ENCODE data around the gene MYO16.

Gene MYO16

GRCh38 chr13:109121826-109122225 lies 492.4 kb downstream of the MYO16 start:
- no peak for DNase-seq (ENCODE audit: low read depth, low spot score)

DNA sequence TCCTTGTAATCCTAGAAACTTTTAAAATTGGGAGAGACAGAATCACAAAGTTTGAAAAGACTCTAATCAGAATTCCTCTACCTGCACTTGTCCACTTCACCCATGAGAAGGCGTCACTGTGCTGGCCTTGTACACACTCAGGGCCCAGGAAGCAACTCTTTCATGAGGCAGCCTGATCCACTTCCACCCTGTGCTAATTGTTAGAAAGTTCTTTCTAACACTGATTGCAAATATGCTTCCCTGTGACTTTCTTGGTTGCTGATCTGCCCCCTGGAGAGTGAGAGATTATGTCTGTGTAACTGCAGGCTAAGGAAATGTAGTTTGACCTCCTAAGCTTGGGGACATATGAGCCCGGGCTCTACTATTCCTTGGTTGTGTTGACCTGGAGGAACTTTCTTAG lies 494.6 kb downstream of the MYO16 start:
- DNase-seq (ENCODE audit: low read depth, low spot score) = no peak

DNA sequence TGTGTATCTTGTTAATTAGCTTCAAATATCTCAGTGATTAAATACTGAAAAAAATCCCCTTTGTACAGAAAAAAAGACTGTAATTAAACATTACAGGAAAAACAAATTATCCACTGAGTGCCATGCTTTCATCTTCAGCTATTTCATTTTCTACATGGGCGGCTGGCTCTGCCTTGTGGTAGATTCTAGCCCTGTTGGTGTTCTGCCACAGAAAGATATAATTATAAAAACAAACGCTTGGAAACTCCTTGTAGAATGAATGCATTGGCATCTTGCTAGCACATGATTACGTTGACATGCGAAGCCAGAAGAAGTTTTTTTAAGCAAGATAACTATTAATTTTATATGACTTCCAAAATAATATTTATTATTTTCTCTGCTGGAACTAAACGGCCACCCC lies 496.8 kb downstream of the MYO16 start:
- no peak for DNase-seq (ENCODE audit: low read depth, low spot score)

- DNase-seq (ENCODE audit: low read depth, low spot score) = no peak
These were observed 497.7 kb downstream of the MYO16 start for GRCh38 chr13:109126891-109127641.

DNA sequence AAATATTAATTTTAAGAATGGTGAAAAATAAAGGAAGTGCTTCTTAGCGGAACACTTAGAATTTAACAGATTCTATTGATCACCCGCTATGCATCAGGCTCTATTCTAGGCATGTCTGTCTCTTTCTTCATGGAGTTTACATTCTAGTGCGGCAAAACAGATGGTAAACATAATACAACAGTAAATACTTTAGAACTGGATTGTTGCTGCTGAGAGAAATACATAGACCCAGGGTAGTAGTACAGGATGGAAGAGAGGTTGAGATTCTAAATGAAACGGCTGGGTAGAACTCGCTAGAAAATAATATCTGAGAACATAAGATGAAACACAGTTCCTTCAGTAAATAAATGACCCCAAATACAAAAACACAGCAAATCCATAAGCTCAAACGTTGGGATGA lies 498.7 kb downstream of the MYO16 start:
- no peak for DNase-seq (ENCODE audit: low read depth, low spot score)

GRCh38 chr13:109130093-109130835 lies 500.9 kb downstream of the MYO16 start:
- DNase-seq (ENCODE audit: low read depth, low spot score) = no peak

- DNase-seq (ENCODE audit: low read depth, low spot score) = no peak
These were observed 502.4 kb downstream of the MYO16 start for GRCh38 chr13:109131698-109132257.

DNA sequence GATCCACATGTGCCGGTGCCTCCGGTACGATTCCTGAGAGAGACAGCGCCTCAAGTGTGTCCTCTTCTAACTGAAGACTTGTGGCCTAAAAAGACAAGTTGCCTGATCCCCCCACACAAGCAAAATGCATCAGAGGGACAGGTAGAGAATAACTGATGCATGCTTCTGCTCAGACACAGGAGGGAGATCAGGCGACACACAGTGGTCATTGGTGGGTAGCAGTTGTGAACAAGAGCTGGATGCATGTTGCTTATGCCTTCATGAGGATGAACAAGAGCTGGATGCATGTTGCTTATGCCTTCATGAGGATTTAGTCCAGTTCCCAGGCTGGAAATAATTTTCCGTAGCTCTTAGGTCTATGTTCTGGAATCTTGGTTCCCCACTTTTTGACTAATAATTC lies 505.6 kb downstream of the MYO16 start:
- no peak for DNase-seq (ENCODE audit: low read depth, low spot score)

- DNase-seq (ENCODE audit: low read depth, low spot score) = no peak
These were observed 507.5 kb downstream of the MYO16 start for GRCh38 chr13:109136873-109137272.

GRCh38 chr13:109139346-109139745 lies 509.9 kb downstream of the MYO16 start:
- no peak for DNase-seq (ENCODE audit: low read depth, low spot score)

DNA sequence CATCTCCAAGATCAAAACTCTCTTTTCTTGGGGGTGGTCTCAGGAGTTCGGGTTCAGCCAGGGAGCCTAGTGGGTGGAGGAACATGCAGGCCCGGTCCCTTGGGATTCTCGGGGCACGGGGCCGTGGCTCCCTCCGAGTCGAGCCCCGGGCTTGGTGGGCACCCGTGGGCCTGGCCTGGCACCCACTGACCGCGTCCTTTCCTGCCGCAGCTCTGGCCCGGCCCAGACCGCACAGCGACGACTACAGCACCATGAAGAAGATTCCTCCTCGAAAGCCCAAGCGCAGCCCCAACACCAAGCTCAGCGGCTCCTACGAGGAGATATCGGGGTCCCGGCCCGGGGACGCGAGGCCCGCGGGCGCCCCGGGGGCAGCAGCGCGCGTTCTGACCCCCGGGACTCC lies 510.6 kb downstream of the MYO16 start:
- no peak for DNase-seq (ENCODE audit: low read depth, low spot score)

DNA sequence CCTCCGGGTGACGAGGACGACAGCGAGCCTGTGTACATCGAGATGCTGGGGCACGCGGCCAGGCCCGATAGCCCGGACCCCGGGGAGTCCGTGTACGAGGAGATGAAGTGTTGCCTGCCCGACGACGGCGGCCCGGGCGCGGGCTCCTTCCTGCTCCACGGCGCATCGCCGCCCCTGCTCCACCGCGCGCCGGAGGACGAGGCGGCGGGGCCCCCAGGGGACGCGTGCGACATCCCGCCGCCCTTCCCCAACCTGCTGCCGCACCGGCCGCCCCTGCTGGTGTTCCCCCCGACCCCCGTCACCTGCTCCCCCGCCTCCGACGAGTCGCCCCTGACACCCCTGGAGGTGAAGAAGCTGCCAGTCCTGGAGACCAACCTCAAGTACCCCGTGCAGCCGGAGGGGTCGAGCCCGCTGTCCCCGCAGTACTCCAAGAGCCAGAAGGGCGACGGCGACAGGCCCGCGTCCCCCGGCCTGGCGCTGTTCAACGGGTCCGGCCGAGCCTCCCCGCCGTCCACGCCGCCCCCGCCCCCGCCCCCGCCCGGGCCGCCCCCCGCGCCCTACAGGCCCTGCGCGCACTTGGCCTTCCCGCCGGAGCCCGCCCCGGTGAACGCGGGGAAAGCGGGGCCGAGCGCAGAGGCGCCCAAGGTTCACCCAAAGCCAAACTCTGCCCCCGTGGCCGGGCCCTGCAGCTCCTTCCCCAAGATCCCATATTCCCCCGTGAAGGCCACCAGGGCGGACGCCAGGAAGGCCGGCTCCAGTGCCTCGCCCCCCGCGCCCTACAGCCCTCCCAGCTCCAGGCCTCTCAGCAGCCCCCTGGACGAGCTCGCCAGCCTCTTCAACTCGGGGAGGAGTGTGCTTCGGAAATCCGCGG lies 511.3 kb downstream of the MYO16 start:
- DNase-seq (ENCODE audit: low read depth, low spot score) = no peak

DNA sequence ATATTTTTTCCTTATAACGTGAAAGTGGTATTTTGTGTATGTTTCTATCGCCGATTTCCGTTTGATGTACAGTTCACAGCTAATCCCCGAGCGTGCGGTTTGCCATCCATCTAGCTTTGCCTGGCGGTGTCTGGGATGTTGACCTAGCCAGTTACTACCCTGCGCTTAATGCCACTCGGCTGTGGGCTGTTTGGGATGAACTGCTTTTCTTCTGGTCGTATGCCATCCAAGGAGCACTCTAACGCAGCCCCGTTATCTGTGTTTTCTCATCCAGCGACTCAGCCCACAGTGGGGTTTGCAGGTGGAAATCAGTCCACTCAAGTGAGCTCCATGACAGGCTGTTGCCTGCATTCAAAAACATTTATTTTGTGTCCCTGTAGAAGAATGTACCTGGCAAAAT lies 512.3 kb downstream of the MYO16 start:
- no peak for DNase-seq (ENCODE audit: low read depth, low spot score)

GRCh38 chr13:109144693-109145437 lies 515.5 kb downstream of the MYO16 start:
- DNase-seq (ENCODE audit: low read depth, low spot score) = no peak

DNA sequence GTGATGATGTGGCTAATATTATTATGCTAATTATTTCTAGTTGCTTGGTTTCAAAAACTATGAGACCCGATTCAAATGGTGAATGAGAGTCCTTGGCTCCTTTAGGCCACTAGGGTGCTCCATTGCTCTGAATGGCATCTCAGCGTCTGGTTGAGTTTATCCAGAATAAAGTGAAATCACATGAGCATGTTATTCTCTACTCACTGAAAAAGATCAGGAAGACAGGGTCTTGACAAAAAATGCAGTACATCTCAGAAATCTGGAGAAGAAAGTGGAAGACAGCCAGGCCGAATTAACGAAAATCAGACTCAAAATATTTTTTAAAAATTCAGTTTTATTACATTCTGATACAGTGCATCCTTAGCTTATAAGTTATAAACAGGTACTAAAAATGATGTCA lies 516.2 kb downstream of the MYO16 start:
- no peak for DNase-seq (ENCODE audit: low read depth, low spot score)

- no peak for DNase-seq (ENCODE audit: low read depth, low spot score)
These were observed 517.0 kb downstream of the MYO16 start for GRCh38 chr13:109146393-109146792.

DNA sequence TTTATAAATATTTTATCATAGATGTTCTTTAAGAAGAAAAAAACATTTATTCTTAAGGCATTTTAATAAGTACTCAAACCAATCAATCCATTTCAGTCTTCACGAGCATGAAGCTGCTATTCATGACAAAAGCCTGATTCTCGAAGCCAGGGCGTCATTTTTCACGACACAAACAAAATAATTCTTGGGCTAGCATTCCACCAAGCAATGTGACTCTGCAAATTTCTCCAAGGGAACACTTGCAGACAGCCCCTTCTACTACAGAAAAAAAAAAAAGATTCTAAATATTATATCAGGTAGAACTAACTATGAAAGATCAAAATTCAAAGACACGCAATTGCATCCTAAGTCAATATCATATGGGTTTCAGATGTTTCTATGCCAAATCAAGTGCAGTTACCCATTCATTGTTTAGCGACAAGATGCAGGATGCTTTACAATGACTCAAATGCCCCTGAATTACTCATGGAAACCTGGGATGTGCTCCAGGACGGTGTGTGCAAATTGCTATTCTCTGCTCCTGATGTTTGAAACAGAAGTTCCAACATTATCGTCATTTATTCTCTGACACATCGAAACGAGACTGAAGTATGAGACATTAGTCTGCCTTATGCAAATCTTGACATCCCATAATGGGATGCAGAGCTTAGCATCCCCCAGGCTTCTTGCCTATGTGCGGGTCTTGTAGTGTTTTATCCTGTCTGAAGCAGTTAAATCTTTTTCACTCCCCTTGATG lies 517.7 kb downstream of the MYO16 start:
- no peak for DNase-seq (ENCODE audit: low read depth, low spot score)

DNA sequence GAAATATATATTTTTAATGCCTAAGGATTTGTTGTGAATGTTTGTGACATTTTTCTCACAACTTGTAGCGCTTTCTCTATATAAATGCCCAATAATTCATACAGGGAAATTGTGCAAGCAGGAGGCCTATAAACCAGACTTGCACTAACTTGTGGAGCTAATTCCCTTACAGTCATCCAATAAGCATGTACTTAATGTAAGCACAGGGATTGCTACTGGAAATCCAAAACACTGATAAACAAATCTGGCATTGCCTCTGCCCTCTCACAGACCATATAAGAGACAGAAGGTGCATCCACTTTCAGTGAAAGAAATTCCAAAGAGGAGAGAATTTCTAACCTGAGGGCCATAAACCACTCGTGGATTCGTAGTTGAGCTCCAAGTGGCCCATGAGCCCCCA lies 518.8 kb downstream of the MYO16 start:
- no peak for DNase-seq (ENCODE audit: low read depth, low spot score)

- no peak for DNase-seq (ENCODE audit: low read depth, low spot score)
These were observed 521.3 kb downstream of the MYO16 start for GRCh38 chr13:109150696-109151095.

GRCh38 chr13:109151255-109151654 lies 521.8 kb downstream of the MYO16 start:
- no peak for DNase-seq (ENCODE audit: low read depth, low spot score)

DNA sequence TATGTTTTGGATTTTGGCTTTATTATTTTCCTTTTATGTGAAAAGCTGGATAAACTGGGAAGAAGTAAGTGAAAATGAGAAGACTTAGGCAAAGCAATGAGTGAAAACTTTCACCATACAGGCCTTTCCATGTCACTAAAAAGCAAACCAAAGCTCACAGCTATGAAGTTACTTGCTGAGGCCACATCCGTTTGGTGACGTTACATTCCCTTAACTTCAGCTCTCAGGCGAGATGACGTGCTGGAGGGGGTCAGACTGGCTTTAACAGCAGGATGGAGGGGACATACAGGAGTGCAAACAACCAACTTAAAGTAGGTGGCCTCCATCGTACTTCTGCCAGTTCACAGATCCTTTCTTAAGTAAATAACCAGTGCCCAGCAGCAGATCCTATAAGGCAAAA lies 522.3 kb downstream of the MYO16 start:
- DNase-seq (ENCODE audit: low read depth, low spot score) = no peak
